GM23338 (cell line): ENCODE data around the gene HSPB3. TPM values are rescaled to one million over a fixed set of nuclear protein-coding genes. Genes with fewer than 3 reads are reported as not detected.

Source experiments
- ATAC-seq: fragments of 200-7000 bp; cut with Tn5 transposase; 3 replicates; pipeline ENCODE4 v1.9.1; 2020
- DNase-seq: peaks from one replicate; pipeline ENCODE4 v3.0.0-alpha.2; 2015; ENCODE audit warnings: low spot score
- H2AFZ ChIP-seq: fragments of 200-600 bp; sonication (generic); 2 replicates; pipeline ENCODE4 v1.8.0; 2016; ENCODE audit warnings: antibody characterized with exemption, mild to moderate bottlenecking, moderate library complexity
- H3F3A ChIP-seq: fragments of 200-600 bp; sonication (generic); replicated peaks from 2 replicates; pipeline ENCODE4 v1.8.0; 2017; ENCODE audit warnings: antibody characterized with exemption, mixed run types, low read depth
- H3K27ac ChIP-seq: fragments of 200-600 bp; sonication (generic); 2 replicates; pipeline ENCODE4 v1.6.1; 2016; ENCODE audit warnings: low read depth
- H3K27me3 ChIP-seq: fragments of 200-600 bp; sonication (generic); 2 replicates; pipeline ENCODE4 v1.8.0; 2016; ENCODE audit warnings: mild to moderate bottlenecking, mixed run types, moderate library complexity; ENCODE audit not compliant: insufficient read depth
- H3K36me3 ChIP-seq: fragments of 200-600 bp; sonication (generic); 2 replicates; pipeline ENCODE4 v1.8.0; 2016; ENCODE audit warnings: mild to moderate bottlenecking; ENCODE audit not compliant: insufficient read depth
- H3K4me1 ChIP-seq: fragments of 200-600 bp; sonication (generic); 2 replicates; pipeline ENCODE4 v1.8.0; 2016; ENCODE audit warnings: mild to moderate bottlenecking, moderate library complexity; ENCODE audit not compliant: insufficient read depth
- H3K4me2 ChIP-seq: fragments of 200-600 bp; sonication (generic); 2 replicates; pipeline ENCODE4 v1.7.1; 2017; ENCODE audit warnings: mixed run types
- H3K4me3 ChIP-seq: fragments of 200-600 bp; sonication (generic); 2 replicates; pipeline ENCODE4 v1.6.1; 2016; ENCODE audit warnings: mixed run types
- H3K79me2 ChIP-seq: fragments of 200-600 bp; sonication (generic); replicated peaks from 2 replicates; pipeline ENCODE4 v1.8.0; 2017; ENCODE audit warnings: mild to moderate bottlenecking; ENCODE audit not compliant: insufficient read depth
- H3K9me2 ChIP-seq: fragments of 200-600 bp; sonication (generic); 2 replicates; pipeline ENCODE4 v1.8.0; 2017; ENCODE audit not compliant: insufficient read depth
- H4K20me1 ChIP-seq: fragments of 200-600 bp; sonication (generic); replicated peaks from 2 replicates; pipeline ENCODE4 v1.8.0; 2017; ENCODE audit warnings: mild to moderate bottlenecking; ENCODE audit not compliant: insufficient read depth
- H3K27ac Mint-ChIP-seq: 2 replicates; pipeline ENCODE4 v1.8.0; 2020; ENCODE audit warnings: inconsistent platforms, mild to moderate bottlenecking, moderate library complexity, mixed read lengths
- H3K27me3 Mint-ChIP-seq: 3 replicates; pipeline ENCODE4 v1.8.0; 2022; ENCODE audit warnings: low read depth, mild to moderate bottlenecking, moderate library complexity, mixed read lengths, inconsistent platforms; ENCODE audit not compliant: insufficient read depth, poor library complexity
- H3K36me3 Mint-ChIP-seq: 3 replicates; pipeline ENCODE4 v1.8.0; 2021; ENCODE audit warnings: low read depth, mild to moderate bottlenecking, inconsistent platforms, moderate library complexity, mixed read lengths
- H3K4me1 Mint-ChIP-seq: 3 replicates; pipeline ENCODE4 v1.8.0; 2020; ENCODE audit warnings: mild to moderate bottlenecking, inconsistent platforms, mixed read lengths
- H3K4me3 Mint-ChIP-seq: 3 replicates; pipeline ENCODE4 v1.8.0; 2021; ENCODE audit warnings: moderate library complexity, mild to moderate bottlenecking, inconsistent platforms, mixed read lengths
- H3K9me3 Mint-ChIP-seq: 3 replicates; pipeline ENCODE4 v1.8.0; 2020; ENCODE audit warnings: moderate library complexity, mild to moderate bottlenecking, inconsistent platforms, mixed read lengths
- CREB1 ChIP-seq: fragments of 250-450 bp; sonication (Bioruptor Pico); IDR thresholded peaks from 2 replicates; pipeline ENCODE4 v1.5.0; 2020; ENCODE audit warnings: low read depth, mild to moderate bottlenecking, moderate library complexity
- CTCF ChIP-seq, 2 experiments: fragments of 200-600 bp in 1 of 2; sonication (generic) in 1 of 2; conservative IDR thresholded peaks; 2 replicates each; pipeline versions ENCODE4 v1.5.1 to v1.6.1; 2016 to 2017; ENCODE audit warnings: antibody characterized with exemption in 2 of 2, low read depth in 2 of 2, mild to moderate bottlenecking in 2 of 2, moderate library complexity in 1 of 2
- ETS1 ChIP-seq: IDR thresholded peaks from 2 replicates; pipeline ENCODE4 v1.6.1; 2016; ENCODE audit warnings: antibody characterized with exemption
- EZH2 ChIP-seq: fragments of 200-600 bp; sonication (generic); IDR thresholded peaks from one replicate; pipeline ENCODE4 v1.8.0; 2017; ENCODE audit warnings: antibody characterized with exemption, mild to moderate bottlenecking, low read depth; ENCODE audit not compliant: unreplicated experiment
- NANOG ChIP-seq: IDR thresholded peaks from 2 replicates; pipeline ENCODE4 v1.6.1; 2016; ENCODE audit warnings: antibody characterized with exemption, borderline replicate concordance
- POLR2AphosphoS5 ChIP-seq: IDR thresholded peaks from 2 replicates; pipeline ENCODE4 v1.6.1; 2016; ENCODE audit warnings: antibody characterized with exemption, low read depth
- ZNF114 ChIP-seq: fragments of 250-450 bp; sonication (Bioruptor Pico); IDR thresholded peaks from 2 replicates; pipeline ENCODE4 v1.5.0; 2020; ENCODE audit warnings: mild to moderate bottlenecking, moderate library complexity
- ZNF462 ChIP-seq: fragments of 250-450 bp; sonication (Bioruptor Pico); IDR thresholded peaks from 2 replicates; pipeline ENCODE4 v1.5.0; 2020; ENCODE audit warnings: mild to moderate bottlenecking, moderate library complexity
- polyA plus RNA-seq: library from polyadenylated mRNA; unstranded; fragments of >200 nt; fragmentation: Nextera tagmentation; extraction: Ambion mirVana; gene quantifications from 2 replicates; pipeline ENCODE4 v1.2.1, GENCODE V29; 2016
- total RNA-seq: library from RNA; depleted of rRNA; stranded (reverse); fragments of >200 nt; shearing (Covaris generic); gene quantifications from 2 replicates; pipeline ENCODE4 v1.2.3, GENCODE V29; 2014

HSPB3 gene
- total and polyA plus RNA-seq, 2 experiments from 2014 or later: not detected

- H3K4me3 ChIP-seq: no peak overlapping the region
- no peak overlapping the region for H3K4me2 ChIP-seq
Measured at GRCh38 chr5:54469622-54470021, 14.1 kb downstream of the HSPB3 start.

More at GRCh38 chr5:54469622-54470021, 14.1 kb downstream of the HSPB3 start:
- Mint-ChIP-seq H3K27ac (no peak overlapping the region), H3K27me3 (no peaks in the 10 kb centered on the region), H3K4me1 (no peaks in the 10 kb centered on the region), H3K4me3 (no peak overlapping the region), H3K9me3 (no peaks in the 10 kb centered on the region), H3K36me3 (no peaks in the 10 kb centered on the region)
- no peaks in the 10 kb centered on the region for H3F3A ChIP-seq
- no peaks in the 10 kb centered on the region for H3K27me3 ChIP-seq
- H3K79me2 ChIP-seq: no peaks in the 10 kb centered on the region
- H3K27ac ChIP-seq: no peak overlapping the region
- H2AFZ ChIP-seq: no peak overlapping the region; the same call in 1 of the 2 replicates
- H3K9me2 ChIP-seq: no peaks in the 10 kb centered on the region
- H3K4me1 ChIP-seq: no peaks in the 10 kb centered on the region
- no peak for ATAC-seq
- no peak for DNase-seq
- TF ChIP-seq CREB1 (CRISPR knock-in tag) (no peak), NANOG (no peak), POLR2AphosphoS5 (no peak), ETS1 (no peak), ZNF462 (CRISPR knock-in tag) (no peak), EZH2 (no peak), ZNF114 (CRISPR knock-in tag) (no peak), CTCF (conservative IDR thresholded peaks at IDR 0.05; ENCODE audit: low read depth in 2 of 2) (no peak)
- H4K20me1 ChIP-seq: no peaks in the 10 kb centered on the region
- H3K36me3 ChIP-seq: no peaks in the 10 kb centered on the region
